Breast epithelium (tissue), 4 donors: ENCODE data around the gene BARHL1. TPM values are rescaled to one million over a fixed set of nuclear protein-coding genes. Genes with fewer than 3 reads are reported as not detected.

Source experiments
- DNase-seq, 2 donors: peaks; one replicate each; pipeline ENCODE4 v3.0.0-alpha.2; 2019; ENCODE audit warnings: low spot score in 2 of 2
- H3K27ac ChIP-seq, 2 donors: fragments of 200-600 bp; sonication (generic) in 1 of 2; one replicate each; pipeline ENCODE4 v1.5.1; 2016 to 2019; ENCODE audit warnings: mild to moderate bottlenecking in 1 of 2
- H3K27me3 ChIP-seq, 2 donors: fragments of 200-600 bp; sonication (generic) in 1 of 2; one replicate each; pipeline versions ENCODE4 v1.5.1 to v1.6.0; 2017 to 2019; ENCODE audit warnings: control low read depth in 1 of 2, mild to moderate bottlenecking in 1 of 2
- H3K36me3 ChIP-seq: fragments of 200-600 bp; one replicate; pipeline ENCODE4 v1.5.1; 2019
- H3K4me1 ChIP-seq, 2 donors: fragments of 200-600 bp; sonication (generic); one replicate each; pipeline ENCODE4 v1.5.1; 2016 to 2019; ENCODE audit warnings: control low read depth in 1 of 2
- H3K4me3 ChIP-seq, 3 donors: fragments of 200-600 bp; sonication (generic); 1 replicate in 2 of 3; 2 replicates in 1 of 3; pipeline ENCODE4 v1.5.1; 2016 to 2019; ENCODE audit warnings: mild to moderate bottlenecking in 3 of 3, moderate library complexity in 2 of 3
- H3K9me3 ChIP-seq, 2 donors: fragments of 200-600 bp; sonication (generic) in 1 of 2; one replicate each; pipeline ENCODE4 v1.5.1; 2016 to 2019; ENCODE audit warnings: control low read depth in 1 of 2
- POLR2A ChIP-seq: fragments of 450-650 bp; IDR thresholded peaks from one replicate; pipeline ENCODE4 v1.6.1; 2016; ENCODE audit warnings: antibody characterized with exemption, mild to moderate bottlenecking, moderate library complexity
- POLR2AphosphoS5 ChIP-seq, 3 donors: sonication (generic); formaldehyde crosslinking; IDR thresholded peaks; one replicate each; pipeline ENCODE4 v1.6.1; 2017; ENCODE audit warnings: antibody characterized with exemption in 3 of 3
- intact Hi-C: fragments of 100-400 bp; cut with DNase I; formaldehyde crosslinking; loops from one replicate; pipeline ENCODE4 v1.15.1; 2023; ENCODE audit warnings: low total_unique reads
- total RNA-seq, 3 donors: library from RNA; depleted of rRNA; stranded (reverse); fragments of >200 nt; gene quantifications; one replicate each; pipeline ENCODE4 v1.1.0, GENCODE V29; 2016
- TF ChIP-seq, protein P1 (sequence below), 3 donors: fragments of 450-650 bp; IDR thresholded peaks; one replicate each; pipeline ENCODE4 v1.5.1; 2016 to 2017; ENCODE audit warnings: antibody characterized with exemption in 3 of 3, mild to moderate bottlenecking in 3 of 3, moderate library complexity in 3 of 3

Gene BARHL1
- total RNA-seq, 3 donors from 2014 or later = not detected

DNA sequence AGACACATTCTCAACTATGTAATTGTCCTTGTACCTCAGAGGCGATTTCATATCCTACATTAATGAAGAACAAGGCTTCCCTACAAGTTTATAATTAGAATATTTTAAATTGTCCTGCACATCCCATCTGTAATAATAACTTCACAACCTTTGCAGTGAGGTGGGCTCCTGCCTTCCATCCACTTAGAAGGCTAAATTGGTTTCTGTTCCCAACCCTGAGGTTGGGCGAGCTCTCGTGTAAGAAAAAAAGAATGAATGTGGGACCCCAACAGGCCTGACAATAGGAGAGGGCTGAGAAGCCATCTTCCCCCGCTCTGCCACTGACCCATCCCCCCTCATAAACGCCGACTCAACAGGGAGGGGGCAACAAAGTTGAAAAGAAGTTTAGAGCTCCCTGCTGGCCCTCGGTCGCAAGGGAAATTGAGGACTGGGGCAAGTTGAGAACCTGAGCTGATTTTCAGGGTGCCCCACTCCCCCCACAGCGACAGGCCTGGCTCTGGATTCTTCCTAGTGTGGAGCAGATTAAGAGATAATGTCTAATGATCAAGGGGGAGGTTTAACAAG is 9.4 kb downstream of the BARHL1 start:
- no peak for DNase-seq
- H3K9me3 ChIP-seq = no peaks in the 10 kb centered on the region
- TF ChIP-seq POLR2A (no peak), POLR2AphosphoS5 (IDR thresholded peaks at IDR 0.05) (no peak)
- TF ChIP-seq, protein P1, sequence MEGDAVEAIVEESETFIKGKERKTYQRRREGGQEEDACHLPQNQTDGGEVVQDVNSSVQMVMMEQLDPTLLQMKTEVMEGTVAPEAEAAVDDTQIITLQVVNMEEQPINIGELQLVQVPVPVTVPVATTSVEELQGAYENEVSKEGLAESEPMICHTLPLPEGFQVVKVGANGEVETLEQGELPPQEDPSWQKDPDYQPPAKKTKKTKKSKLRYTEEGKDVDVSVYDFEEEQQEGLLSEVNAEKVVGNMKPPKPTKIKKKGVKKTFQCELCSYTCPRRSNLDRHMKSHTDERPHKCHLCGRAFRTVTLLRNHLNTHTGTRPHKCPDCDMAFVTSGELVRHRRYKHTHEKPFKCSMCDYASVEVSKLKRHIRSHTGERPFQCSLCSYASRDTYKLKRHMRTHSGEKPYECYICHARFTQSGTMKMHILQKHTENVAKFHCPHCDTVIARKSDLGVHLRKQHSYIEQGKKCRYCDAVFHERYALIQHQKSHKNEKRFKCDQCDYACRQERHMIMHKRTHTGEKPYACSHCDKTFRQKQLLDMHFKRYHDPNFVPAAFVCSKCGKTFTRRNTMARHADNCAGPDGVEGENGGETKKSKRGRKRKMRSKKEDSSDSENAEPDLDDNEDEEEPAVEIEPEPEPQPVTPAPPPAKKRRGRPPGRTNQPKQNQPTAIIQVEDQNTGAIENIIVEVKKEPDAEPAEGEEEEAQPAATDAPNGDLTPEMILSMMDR (IDR thresholded peaks at IDR 0.05) = no peak
- intact Hi-C loops = no loop called here
- peaks cover 13 to 47% of the 10 kb centered on the region in 2 donors for H3K27me3 ChIP-seq
- no peak overlapping the region for H3K4me3 ChIP-seq
- no peaks in the 10 kb centered on the region for H3K36me3 ChIP-seq
- H3K27ac ChIP-seq = no peak overlapping the region
- no peaks in the 10 kb centered on the region for H3K4me1 ChIP-seq

DNA sequence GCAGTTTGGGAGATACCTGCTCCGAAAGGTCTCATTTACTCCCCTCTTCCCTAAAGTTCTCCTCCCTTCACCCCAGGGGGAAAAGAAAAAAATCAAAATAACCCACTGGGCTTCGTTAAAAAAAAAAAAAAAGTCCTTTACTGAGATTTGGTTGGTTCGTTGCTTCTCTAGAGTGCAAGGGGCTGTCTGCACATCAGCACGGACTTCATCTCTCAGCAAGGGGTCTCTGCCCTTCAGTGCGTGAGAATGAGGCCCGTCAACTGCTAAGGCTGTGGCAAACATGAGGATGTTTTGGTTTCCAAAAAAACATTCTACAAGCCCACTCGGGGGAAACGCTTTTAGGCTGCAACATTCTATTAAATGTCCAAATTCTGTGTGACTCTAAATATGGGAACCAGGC is 10.0 kb downstream of the BARHL1 start:
- Histone ChIP-seq H3K4me3 (no peak overlapping the region), H3K4me1 (no peaks in the 10 kb centered on the region), H3K9me3 (no peaks in the 10 kb centered on the region), H3K36me3 (no peaks in the 10 kb centered on the region), H3K27me3 (peaks cover 10 to 41% of the 10 kb centered on the region in 2 donors), H3K27ac (no peak overlapping the region)
- TF ChIP-seq POLR2AphosphoS5 (IDR thresholded peaks at IDR 0.05) (no peak), POLR2A (no peak)
- TF ChIP-seq, protein P1 (IDR thresholded peaks at IDR 0.05) = no peak
- intact Hi-C loops = no loop called here
- no peak for DNase-seq

DNA sequence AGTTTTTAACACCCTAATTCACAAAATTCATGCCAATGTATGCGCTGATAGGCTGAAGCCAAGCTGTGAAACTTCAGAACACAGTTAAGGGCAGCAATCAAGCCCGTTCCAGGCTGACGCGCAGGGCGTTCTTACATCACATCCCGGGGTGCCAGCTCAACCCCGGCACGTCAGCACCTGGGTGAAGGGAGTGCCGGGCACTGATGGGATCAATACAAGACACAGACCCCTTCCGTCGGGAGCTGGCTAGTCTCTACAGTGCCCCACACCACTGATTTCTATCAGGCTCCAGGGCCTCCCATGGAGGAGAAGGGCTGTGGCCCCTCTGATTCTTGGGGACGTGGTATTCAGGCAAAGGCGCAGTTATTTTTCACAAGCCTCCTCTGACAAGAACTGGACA is 12.0 kb downstream of the BARHL1 start:
- intact Hi-C loops = no loop called here
- H3K27me3 ChIP-seq = peaks cover 9 to 22% of the 10 kb centered on the region in 2 donors
- TF ChIP-seq, protein P1 (IDR thresholded peaks at IDR 0.05) = no peak
- no peak for TF ChIP-seq POLR2A
- TF ChIP-seq POLR2AphosphoS5 (IDR thresholded peaks at IDR 0.05) = no peak
- H3K36me3 ChIP-seq = no peaks in the 10 kb centered on the region
- H3K27ac ChIP-seq = no peak overlapping the region
- H3K4me3 ChIP-seq = no peak overlapping the region
- H3K9me3 ChIP-seq = no peaks in the 10 kb centered on the region
- DNase-seq = no peak
- no peaks in the 10 kb centered on the region for H3K4me1 ChIP-seq

DNA sequence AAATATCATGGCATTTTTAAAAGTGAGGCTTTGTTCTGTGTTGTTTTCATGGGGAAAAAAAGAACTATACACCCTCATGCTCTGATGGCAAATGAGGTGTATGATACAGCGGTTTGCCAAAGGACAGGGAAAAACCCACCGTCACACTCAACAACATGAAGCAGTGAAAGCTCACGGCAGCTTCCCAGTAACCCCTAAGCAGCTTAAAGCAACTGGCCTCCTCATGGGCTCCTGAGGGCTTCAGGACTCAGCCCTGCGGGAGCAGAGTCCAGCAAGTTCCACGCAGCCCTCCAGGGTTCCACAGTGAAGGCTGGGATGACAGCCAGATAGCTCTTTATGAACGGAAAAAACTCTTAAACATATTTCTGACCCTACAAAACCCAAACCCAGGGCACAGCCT is 12.9 kb downstream of the BARHL1 start:
- Histone ChIP-seq H3K36me3 (no peaks in the 10 kb centered on the region), H3K27me3 (peaks cover 0 to 13% of the 10 kb centered on the region in 2 donors), H3K9me3 (no peaks in the 10 kb centered on the region), H3K4me3 (no peak overlapping the region), H3K27ac (no peak overlapping the region), H3K4me1 (no peaks in the 10 kb centered on the region)
- DNase-seq = no peak
- intact Hi-C loops = no loop called here
- TF ChIP-seq POLR2AphosphoS5 (IDR thresholded peaks at IDR 0.05) (no peak), POLR2A (no peak)
- TF ChIP-seq, protein P1 (IDR thresholded peaks at IDR 0.05) = no peak

DNA sequence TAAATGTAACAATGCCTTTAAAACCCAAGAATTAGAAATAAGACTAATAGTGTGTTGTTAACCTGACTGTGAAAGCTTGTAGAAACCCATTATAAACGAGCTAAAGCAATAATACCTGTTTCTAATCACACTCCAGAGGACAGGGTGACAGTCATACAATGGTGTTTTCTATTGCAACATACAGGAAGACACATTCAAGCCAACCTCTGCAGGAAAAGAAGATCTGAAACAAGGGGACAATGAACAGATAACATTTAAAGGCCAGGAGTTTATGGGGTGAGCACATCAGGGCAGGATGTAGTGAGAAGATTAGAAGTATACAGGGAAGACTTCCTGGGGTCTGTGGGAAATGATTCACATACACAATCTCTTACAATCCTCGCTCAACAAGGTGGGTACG is 13.8 kb downstream of the BARHL1 start:
- no peak overlapping the region for H3K4me3 ChIP-seq
- no peak overlapping the region for H3K27ac ChIP-seq
- H3K9me3 ChIP-seq = no peaks in the 10 kb centered on the region
- no peaks in the 10 kb centered on the region for H3K36me3 ChIP-seq
- TF ChIP-seq POLR2AphosphoS5 (IDR thresholded peaks at IDR 0.05) = no peak
- TF ChIP-seq, protein P1 (IDR thresholded peaks at IDR 0.05) = no peak
- TF ChIP-seq POLR2A = no peak
- no peak for DNase-seq
- H3K4me1 ChIP-seq = no peaks in the 10 kb centered on the region
- intact Hi-C loops = no loop called here
- peaks cover 0 to 4% of the 10 kb centered on the region in 2 donors for H3K27me3 ChIP-seq
